Neural progenitor cell (in vitro differentiated cells): ENCODE measurements around the gene GPR15LG.

ENCODE experiments used
- EZH2 ChIP-seq: fragments of 200-600 bp; sonication (generic); IDR thresholded peaks from 2 replicates; pipeline ENCODE4 v1.6.1; 2017; ENCODE audit warnings: antibody characterized with exemption, mild to moderate bottlenecking, moderate library complexity
- EZH2phosphoT487 ChIP-seq: fragments of 200-600 bp; sonication (generic); IDR thresholded peaks from 2 replicates; pipeline ENCODE4 v1.6.1; 2017; ENCODE audit warnings: antibody characterized with exemption
- TF ChIP-seq, protein P1 (sequence below): fragments of 200-600 bp; sonication (generic); IDR thresholded peaks from 2 replicates; pipeline ENCODE4 v1.5.1; 2017; ENCODE audit warnings: antibody characterized with exemption, mild to moderate bottlenecking

DNA sequence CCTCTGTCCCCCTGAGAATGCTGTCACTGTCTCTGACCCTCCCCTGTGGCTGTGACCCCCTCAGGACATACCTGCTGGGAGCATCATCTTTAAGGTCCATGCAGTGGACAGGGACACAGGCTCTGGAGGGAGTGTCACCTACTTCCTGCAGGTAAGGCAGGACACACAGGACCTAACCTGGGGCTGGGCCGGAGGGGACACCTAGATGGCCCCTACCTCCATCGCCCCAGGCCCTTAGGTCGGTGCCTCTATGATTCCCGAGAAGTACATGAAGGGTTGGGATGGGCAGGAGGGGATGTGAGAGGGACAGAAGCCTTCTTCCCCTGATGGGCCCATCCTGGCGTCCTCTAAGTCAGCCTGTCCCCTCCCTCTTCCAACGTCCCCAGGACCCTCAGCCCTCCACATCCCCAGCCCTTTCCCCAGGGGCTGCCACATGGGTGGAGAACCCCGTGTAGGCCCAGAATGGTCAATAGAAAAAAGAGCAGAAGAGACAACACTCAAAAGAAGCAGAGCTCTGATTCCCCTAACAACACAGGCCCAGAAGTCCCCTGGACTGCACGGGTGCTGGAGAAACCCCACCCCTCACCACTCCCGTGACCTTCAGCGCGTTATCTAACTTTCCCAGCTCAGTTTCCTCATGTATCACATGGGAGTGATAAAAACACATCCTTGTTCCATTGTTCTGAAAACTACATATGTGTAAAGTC lies 27.1 kb downstream of the GPR15LG start:
- TF ChIP-seq, protein P1, sequence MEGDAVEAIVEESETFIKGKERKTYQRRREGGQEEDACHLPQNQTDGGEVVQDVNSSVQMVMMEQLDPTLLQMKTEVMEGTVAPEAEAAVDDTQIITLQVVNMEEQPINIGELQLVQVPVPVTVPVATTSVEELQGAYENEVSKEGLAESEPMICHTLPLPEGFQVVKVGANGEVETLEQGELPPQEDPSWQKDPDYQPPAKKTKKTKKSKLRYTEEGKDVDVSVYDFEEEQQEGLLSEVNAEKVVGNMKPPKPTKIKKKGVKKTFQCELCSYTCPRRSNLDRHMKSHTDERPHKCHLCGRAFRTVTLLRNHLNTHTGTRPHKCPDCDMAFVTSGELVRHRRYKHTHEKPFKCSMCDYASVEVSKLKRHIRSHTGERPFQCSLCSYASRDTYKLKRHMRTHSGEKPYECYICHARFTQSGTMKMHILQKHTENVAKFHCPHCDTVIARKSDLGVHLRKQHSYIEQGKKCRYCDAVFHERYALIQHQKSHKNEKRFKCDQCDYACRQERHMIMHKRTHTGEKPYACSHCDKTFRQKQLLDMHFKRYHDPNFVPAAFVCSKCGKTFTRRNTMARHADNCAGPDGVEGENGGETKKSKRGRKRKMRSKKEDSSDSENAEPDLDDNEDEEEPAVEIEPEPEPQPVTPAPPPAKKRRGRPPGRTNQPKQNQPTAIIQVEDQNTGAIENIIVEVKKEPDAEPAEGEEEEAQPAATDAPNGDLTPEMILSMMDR: no peak
- TF ChIP-seq EZH2 (no peak), EZH2phosphoT487 (no peak)
